Colonic mucosa (tissue), 4 donors: ENCODE measurements around the gene OR2M5. TPM values are rescaled to one million over a fixed set of nuclear protein-coding genes. Genes with fewer than 3 reads are reported as not detected.

Source experiments
- DNase-seq: peaks from one replicate; pipeline ENCODE4 v3.0.0-alpha.2; 2020
- H3K27ac ChIP-seq: fragments of 200-600 bp; one replicate; pipeline ENCODE4 v1.8.0; 2021
- H3K27me3 ChIP-seq: fragments of 200-600 bp; one replicate; pipeline ENCODE4 v1.8.0; 2021
- H3K36me3 ChIP-seq: fragments of 200-600 bp; one replicate; pipeline ENCODE4 v1.8.0; 2021
- H3K4me1 ChIP-seq: fragments of 200-600 bp; one replicate; pipeline ENCODE4 v1.8.0; 2021; ENCODE audit warnings: mild to moderate bottlenecking
- H3K4me3 ChIP-seq: fragments of 200-600 bp; one replicate; pipeline ENCODE4 v1.8.0; 2021
- H3K9ac ChIP-seq, 2 donors: one replicate each; pipeline ENCODE4 v1.7.0; 2013; ENCODE audit warnings: control low read depth in 2 of 2, low read depth in 2 of 2, low read length in 2 of 2
- H3K9me3 ChIP-seq: fragments of 200-600 bp; one replicate; pipeline ENCODE4 v1.8.0; 2021
- intact Hi-C: fragments of 100-400 bp; cut with DNase I; formaldehyde crosslinking; loops from one replicate; pipeline ENCODE4 v1.14.1; 2022
- total RNA-seq, 2 donors: library from RNA; stranded (reverse); fragmentation: NEBNext Ultra II Directional in 1 of 2; extraction: Animal tissue kit (Norgen Biotek cat#: 25700) in 1 of 2; gene quantifications; one replicate each; pipeline ENCODE4 v1.2.1, GENCODE V29; 2021
- TF ChIP-seq, protein P1 (sequence below): fragments of 200-600 bp; IDR thresholded peaks from one replicate; pipeline ENCODE4 v1.8.0; 2022; ENCODE audit warnings: antibody characterized with exemption, mild to moderate bottlenecking
- donor health status: healthy.
- donor health status: DM: no; HTN: no; CAD: no.
- donor health status: DM: no; HTN: no; CAD: no.

OR2M5 gene
- total RNA-seq, 2 donors from 2014 or later = not detected

DNA sequence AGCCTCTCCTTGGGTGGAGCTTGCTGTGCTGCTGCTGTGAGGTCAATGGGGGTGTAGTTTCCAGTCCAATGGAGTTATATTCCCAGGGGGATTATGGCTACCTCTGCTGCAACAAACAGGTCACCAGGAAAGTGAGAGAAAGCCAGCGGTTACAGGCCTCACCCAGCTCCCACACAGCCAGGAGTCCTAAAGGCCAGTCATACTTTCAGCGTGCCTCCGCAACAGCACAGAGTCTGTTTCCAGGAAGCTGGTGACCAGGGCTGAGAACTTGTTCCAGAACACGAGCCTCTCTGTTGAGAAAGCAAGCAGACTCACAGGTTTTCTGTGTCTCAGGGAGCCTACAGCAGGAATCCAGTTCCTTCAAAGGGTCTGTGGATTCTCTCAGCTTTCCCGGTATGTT, 17.3 kb upstream of the OR2M5 start:
- Histone ChIP-seq H3K4me1 (no peaks in the 10 kb centered on the region), H3K4me3 (no peak overlapping the region), H3K27me3 (no peaks in the 10 kb centered on the region), H3K27ac (no peak overlapping the region), H3K36me3 (no peaks in the 10 kb centered on the region), H3K9me3 (no peaks in the 10 kb centered on the region), H3K9ac (no peak overlapping the region)
- intact Hi-C loops = no loop called here
- TF ChIP-seq, protein P1, sequence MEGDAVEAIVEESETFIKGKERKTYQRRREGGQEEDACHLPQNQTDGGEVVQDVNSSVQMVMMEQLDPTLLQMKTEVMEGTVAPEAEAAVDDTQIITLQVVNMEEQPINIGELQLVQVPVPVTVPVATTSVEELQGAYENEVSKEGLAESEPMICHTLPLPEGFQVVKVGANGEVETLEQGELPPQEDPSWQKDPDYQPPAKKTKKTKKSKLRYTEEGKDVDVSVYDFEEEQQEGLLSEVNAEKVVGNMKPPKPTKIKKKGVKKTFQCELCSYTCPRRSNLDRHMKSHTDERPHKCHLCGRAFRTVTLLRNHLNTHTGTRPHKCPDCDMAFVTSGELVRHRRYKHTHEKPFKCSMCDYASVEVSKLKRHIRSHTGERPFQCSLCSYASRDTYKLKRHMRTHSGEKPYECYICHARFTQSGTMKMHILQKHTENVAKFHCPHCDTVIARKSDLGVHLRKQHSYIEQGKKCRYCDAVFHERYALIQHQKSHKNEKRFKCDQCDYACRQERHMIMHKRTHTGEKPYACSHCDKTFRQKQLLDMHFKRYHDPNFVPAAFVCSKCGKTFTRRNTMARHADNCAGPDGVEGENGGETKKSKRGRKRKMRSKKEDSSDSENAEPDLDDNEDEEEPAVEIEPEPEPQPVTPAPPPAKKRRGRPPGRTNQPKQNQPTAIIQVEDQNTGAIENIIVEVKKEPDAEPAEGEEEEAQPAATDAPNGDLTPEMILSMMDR = no peak
- DNase-seq = no peak

DNA sequence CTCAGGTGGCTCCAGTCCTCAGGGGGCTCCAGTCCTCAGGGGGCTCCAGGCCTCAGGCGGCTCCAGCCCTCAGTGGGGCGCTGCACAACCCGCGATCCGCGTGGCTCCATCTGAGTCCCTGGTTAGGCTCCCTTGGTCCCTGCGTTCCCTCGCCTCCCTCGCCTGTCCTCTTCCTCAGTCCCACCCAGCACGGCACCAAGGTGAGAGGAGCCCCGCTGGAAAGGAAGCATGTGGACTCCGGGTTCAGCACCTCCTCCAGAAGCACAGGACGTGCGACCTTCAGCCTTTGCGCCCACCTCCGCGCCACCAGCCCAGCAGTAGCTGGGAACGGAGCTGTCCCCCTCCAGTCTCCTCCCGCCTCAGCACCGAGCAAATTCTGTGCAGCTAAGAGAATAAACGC, 8.1 kb upstream of the OR2M5 start:
- no peak for DNase-seq
- Histone ChIP-seq H3K27ac (no peak overlapping the region), H3K9ac (no peak overlapping the region), H3K9me3 (no peaks in the 10 kb centered on the region), H3K36me3 (no peaks in the 10 kb centered on the region), H3K4me3 (no peak overlapping the region), H3K27me3 (no peaks in the 10 kb centered on the region), H3K4me1 (no peaks in the 10 kb centered on the region)
- intact Hi-C loops = no loop called here
- TF ChIP-seq, protein P1 = no peak

DNA sequence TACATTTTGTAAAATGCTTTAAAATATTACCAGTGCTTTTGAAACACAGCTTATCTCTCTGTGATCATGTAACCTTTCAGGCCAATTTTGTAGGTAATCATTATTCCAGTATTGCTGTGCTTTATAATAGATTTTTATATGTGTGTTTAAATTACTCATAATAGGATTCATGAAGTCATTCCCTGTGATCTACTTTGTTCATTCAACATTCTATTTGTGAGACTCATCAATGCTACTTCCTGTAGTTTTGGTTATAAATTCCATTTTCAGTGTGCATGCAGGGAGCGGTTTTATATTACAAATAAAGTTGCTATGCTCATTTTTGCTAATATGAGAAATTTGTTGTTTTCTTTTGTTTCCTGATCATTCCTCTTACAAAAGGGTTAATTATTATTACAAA, 4.1 kb upstream of the OR2M5 start:
- H3K4me3 ChIP-seq = no peak overlapping the region
- H3K27ac ChIP-seq = no peak overlapping the region
- no peaks in the 10 kb centered on the region for H3K9me3 ChIP-seq
- H3K4me1 ChIP-seq = no peaks in the 10 kb centered on the region
- TF ChIP-seq, protein P1 = no peak
- intact Hi-C loops = no loop called here
- H3K36me3 ChIP-seq = no peaks in the 10 kb centered on the region
- no peak for DNase-seq
- H3K27me3 ChIP-seq = no peaks in the 10 kb centered on the region
- no peak overlapping the region for H3K9ac ChIP-seq

DNA sequence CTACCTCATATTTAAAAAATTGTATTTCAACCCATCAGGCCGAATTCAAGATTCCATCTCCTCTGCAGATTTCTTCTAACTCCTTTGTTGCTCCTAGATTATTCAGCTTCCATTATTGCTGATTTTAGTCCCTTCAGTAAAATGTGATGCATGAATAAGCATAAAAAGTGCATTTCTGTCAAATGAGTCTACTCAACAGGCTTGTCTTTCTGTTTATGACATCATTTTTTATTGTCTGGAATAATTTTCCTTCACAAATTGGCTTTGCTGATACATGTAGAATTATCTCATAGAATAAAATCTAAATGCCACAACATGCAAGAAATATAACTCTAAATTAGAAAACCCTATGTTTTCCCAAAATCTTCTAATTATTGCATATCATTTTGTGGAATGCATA, 1.6 kb upstream of the OR2M5 start:
- Histone ChIP-seq H3K36me3 (no peaks in the 10 kb centered on the region), H3K9ac (no peak overlapping the region), H3K4me3 (no peak overlapping the region), H3K27ac (no peak overlapping the region), H3K9me3 (no peaks in the 10 kb centered on the region), H3K27me3 (no peaks in the 10 kb centered on the region), H3K4me1 (no peaks in the 10 kb centered on the region)
- intact Hi-C loops = no loop called here
- TF ChIP-seq, protein P1 = no peak
- no peak for DNase-seq

DNA sequence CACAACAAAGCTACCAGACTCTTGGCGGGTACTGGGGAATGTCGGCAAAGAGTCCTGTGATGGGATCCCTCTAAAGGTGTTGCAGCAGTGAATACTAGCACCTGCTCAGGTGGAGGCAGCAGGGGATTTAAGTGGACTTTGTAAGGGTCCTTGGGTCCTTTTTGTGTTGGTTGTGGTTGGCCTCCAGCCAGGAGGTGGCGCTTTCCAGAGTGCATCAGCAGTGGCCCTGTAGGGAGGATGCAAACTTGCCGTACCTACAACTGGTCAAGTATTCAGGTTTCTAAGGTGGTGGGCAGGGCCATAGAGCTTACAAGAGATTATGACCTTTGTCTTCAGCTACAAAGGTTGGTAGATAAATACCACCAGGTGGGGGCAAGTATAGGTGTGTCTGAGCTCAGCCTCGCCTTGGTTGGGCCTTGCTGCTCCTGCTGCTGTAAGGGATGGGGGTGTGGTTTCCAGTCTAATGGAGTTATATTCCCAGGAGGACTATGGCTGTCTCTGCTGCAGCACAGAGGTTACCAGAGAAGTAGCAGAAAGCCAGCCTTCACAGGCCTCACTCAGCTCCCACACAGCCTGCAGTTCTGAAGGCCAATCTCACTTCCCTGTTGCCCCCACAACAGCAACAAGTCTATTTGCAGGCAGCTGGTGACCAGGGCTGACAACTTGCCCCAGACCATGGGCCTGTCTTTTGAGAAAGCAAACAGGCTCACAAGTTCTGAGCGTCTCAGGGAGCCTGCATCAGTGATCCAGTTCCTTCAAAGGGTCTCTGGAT, 7.3 kb downstream of the OR2M5 start:
- DNase-seq = no peak
- Histone ChIP-seq H3K4me3 (no peak overlapping the region), H3K27me3 (no peaks in the 10 kb centered on the region), H3K4me1 (no peaks in the 10 kb centered on the region), H3K9me3 (no peaks in the 10 kb centered on the region), H3K9ac (no peak overlapping the region), H3K36me3 (no peaks in the 10 kb centered on the region), H3K27ac (no peak overlapping the region)
- TF ChIP-seq, protein P1 = no peak
- intact Hi-C loops = no loop called here
